HepG2 (cell line): ENCODE measurements around the gene IL17RB. TPM values are rescaled to one million over a fixed set of nuclear protein-coding genes. Genes with fewer than 3 reads are reported as not detected.

ENCODE experiments used
- ELF1 ChIP-seq: sonication (generic); formaldehyde crosslinking; IDR thresholded peaks from 2 replicates; pipeline ENCODE4 v1.4.0; 2020; ENCODE audit warnings: missing genetic modification reagents
- GZF1 ChIP-seq: sonication (generic); formaldehyde crosslinking; IDR thresholded peaks from 2 replicates; pipeline ENCODE4 v1.5.1; 2020; ENCODE audit warnings: mild to moderate bottlenecking, missing genetic modification reagents
- KLF13 ChIP-seq: sonication (generic); formaldehyde crosslinking; IDR thresholded peaks from 2 replicates; pipeline ENCODE4 v1.4.0; 2020; ENCODE audit warnings: mild to moderate bottlenecking, missing genetic modification reagents
- ZNF234 ChIP-seq: sonication (generic); formaldehyde crosslinking; conservative IDR thresholded peaks from 2 replicates; pipeline ENCODE4 v1.5.1; 2020; ENCODE audit warnings: mild to moderate bottlenecking, missing genetic modification reagents
- ZNF24 ChIP-seq: fragments of 450-650 bp; IDR thresholded peaks from 2 replicates; pipeline ENCODE4 v1.6.1; 2017; ENCODE audit warnings: antibody characterized with exemption, mild to moderate bottlenecking
- ZNF451 ChIP-seq: sonication (generic); formaldehyde crosslinking; IDR thresholded peaks from 2 replicates; pipeline ENCODE4 v1.5.0; 2020; ENCODE audit warnings: mild to moderate bottlenecking, missing genetic modification reagents
- ZNF558 ChIP-seq: sonication (generic); formaldehyde crosslinking; IDR thresholded peaks from 2 replicates; pipeline ENCODE4 v1.9.0; 2022; ENCODE audit warnings: mild to moderate bottlenecking, missing genetic modification reagents, borderline replicate concordance
- ZNF747 ChIP-seq: sonication (generic); formaldehyde crosslinking; IDR thresholded peaks from 2 replicates; pipeline ENCODE4 v1.8.1; 2023; ENCODE audit warnings: missing genetic modification reagents, mild to moderate bottlenecking, borderline replicate concordance
- ZNF777 ChIP-seq: sonication (generic); formaldehyde crosslinking; IDR thresholded peaks from 2 replicates; pipeline ENCODE4 v1.4.0; 2020; ENCODE audit warnings: missing genetic modification reagents
- polyA plus RNA-seq, 8 experiments: library from polyadenylated mRNA; depleted of rRNA in 3 of 8; stranded (reverse) in 7 of 8; unstranded in 1 of 8; fragments of >200 nt; fragmentation: Illumina TruSeq in 4 of 8; extraction: Trizol in 4 of 8; gene quantifications; 2 replicates each; pipeline versions ENCODE4 v1.2.1 to v1.2.3, GENCODE V29; 2011 to 2016; ENCODE audit warnings: low read depth in 4 of 8, missing spikeins in 1 of 8, mixed read lengths in 1 of 8; ENCODE audit not compliant: insufficient read depth in 1 of 8
- total RNA-seq, 5 experiments: library from RNA; depleted of rRNA; stranded (reverse); fragments of >200 nt; fragmentation: Illumina TruSeq; extraction: Trizol; gene quantifications; 2 replicates each; pipeline ENCODE4 v1.2.3, GENCODE V29; 2016; ENCODE audit warnings: low read depth in 1 of 5
- TF ChIP-seq, protein P1 (sequence below): sonication (generic); formaldehyde crosslinking; IDR thresholded peaks from 2 replicates; pipeline ENCODE4 v1.4.0; 2020; ENCODE audit warnings: missing genetic modification reagents
- TF ChIP-seq, protein P2 (sequence below): sonication (generic); formaldehyde crosslinking; IDR thresholded peaks from 2 replicates; pipeline ENCODE4 v1.5.1; 2020; ENCODE audit warnings: missing genetic modification reagents, mild to moderate bottlenecking, borderline replicate concordance
- TF ChIP-seq, protein P3 (sequence below): sonication (generic); formaldehyde crosslinking; IDR thresholded peaks from 2 replicates; pipeline ENCODE4 v1.4.0; 2020; ENCODE audit warnings: mild to moderate bottlenecking, missing genetic modification reagents
- TF ChIP-seq, protein P4 (sequence below): IDR thresholded peaks from 2 replicates; pipeline ENCODE4 v1.6.1; 2012; ENCODE audit warnings: low read length, improper control_type of control experiment
- TF ChIP-seq, protein P5 (sequence below): sonication (generic); formaldehyde crosslinking; IDR thresholded peaks from 2 replicates; pipeline ENCODE4 v1.5.0; 2020; ENCODE audit warnings: missing genetic modification reagents
- TF ChIP-seq, protein P6 (sequence below): fragments of 450-650 bp; IDR thresholded peaks from 2 replicates; pipeline ENCODE4 v1.6.1; 2017; ENCODE audit warnings: mild to moderate bottlenecking

Gene IL17RB
- total and polyA plus RNA-seq, 2 of the 13 experiments (the other 11 are each of a cell fraction or from before 2014, with no cell fraction given) = 130 to 190 TPM

DNA sequence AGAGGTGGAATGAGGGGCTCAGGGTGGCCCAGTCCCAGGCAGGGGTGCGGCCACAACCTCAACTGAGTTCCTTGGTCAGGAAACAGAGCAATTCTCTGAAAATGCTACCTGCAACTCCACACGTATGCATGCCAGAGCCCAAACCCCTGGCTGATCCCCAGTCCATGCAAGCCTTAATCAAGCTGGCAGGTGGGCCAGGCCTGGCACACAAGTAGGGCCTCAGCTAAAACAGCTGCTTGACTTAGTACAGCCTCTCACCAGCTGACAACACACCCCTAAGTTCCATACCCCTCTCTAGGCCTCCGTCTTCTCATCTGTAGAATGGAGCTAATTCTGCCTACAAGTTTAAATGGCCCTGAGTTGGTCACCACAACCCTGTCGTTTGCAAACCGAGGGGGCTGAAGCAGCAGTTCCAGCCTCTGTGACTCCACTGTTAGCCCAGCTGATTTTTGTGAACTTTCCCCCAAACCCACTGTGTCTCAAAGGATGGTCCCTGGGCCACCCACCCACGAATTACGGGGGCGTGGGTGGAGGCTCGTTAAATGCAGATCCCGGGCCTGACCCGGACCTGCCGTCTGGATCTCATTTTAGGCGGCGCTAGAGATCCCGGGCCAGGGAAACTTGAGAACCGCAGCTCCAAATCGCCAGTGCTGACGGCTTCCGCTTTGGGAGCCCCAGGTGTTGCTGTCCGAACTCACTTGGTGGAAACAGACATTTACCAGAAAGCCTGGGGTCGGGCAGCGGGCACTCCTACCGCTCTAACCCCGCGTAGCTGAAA, 1.1 kb upstream of the IL17RB start (continued):
- TF ChIP-seq, protein P1, sequence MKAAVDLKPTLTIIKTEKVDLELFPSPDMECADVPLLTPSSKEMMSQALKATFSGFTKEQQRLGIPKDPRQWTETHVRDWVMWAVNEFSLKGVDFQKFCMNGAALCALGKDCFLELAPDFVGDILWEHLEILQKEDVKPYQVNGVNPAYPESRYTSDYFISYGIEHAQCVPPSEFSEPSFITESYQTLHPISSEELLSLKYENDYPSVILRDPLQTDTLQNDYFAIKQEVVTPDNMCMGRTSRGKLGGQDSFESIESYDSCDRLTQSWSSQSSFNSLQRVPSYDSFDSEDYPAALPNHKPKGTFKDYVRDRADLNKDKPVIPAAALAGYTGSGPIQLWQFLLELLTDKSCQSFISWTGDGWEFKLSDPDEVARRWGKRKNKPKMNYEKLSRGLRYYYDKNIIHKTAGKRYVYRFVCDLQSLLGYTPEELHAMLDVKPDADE (CRISPR knock-in tag) = no peak
- TF ChIP-seq ZNF777 (CRISPR knock-in tag) (no peak), ZNF747 (CRISPR knock-in tag) (no peak), KLF13 (CRISPR knock-in tag) (no peak), ZNF234 (CRISPR knock-in tag) (peak; percentile 59; the same call in 1 of the 2 replicates), ZNF451 (CRISPR knock-in tag) (no peak), ELF1 (CRISPR knock-in tag) (no peak), GZF1 (CRISPR knock-in tag) (no peak), ZNF24 (no peak), ZNF558 (CRISPR knock-in tag) (0 out of 2 replicates have a peak, but pooled peaks have one; percentile 1)
- TF ChIP-seq, protein P2, sequence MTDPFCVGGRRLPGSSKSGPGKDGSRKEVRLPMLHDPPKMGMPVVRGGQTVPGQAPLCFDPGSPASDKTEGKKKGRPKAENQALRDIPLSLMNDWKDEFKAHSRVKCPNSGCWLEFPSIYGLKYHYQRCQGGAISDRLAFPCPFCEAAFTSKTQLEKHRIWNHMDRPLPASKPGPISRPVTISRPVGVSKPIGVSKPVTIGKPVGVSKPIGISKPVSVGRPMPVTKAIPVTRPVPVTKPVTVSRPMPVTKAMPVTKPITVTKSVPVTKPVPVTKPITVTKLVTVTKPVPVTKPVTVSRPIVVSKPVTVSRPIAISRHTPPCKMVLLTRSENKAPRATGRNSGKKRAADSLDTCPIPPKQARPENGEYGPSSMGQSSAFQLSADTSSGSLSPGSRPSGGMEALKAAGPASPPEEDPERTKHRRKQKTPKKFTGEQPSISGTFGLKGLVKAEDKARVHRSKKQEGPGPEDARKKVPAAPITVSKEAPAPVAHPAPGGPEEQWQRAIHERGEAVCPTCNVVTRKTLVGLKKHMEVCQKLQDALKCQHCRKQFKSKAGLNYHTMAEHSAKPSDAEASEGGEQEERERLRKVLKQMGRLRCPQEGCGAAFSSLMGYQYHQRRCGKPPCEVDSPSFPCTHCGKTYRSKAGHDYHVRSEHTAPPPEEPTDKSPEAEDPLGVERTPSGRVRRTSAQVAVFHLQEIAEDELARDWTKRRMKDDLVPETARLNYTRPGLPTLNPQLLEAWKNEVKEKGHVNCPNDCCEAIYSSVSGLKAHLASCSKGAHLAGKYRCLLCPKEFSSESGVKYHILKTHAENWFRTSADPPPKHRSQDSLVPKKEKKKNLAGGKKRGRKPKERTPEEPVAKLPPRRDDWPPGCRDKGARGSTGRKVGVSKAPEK = no peak
- TF ChIP-seq, protein P3, sequence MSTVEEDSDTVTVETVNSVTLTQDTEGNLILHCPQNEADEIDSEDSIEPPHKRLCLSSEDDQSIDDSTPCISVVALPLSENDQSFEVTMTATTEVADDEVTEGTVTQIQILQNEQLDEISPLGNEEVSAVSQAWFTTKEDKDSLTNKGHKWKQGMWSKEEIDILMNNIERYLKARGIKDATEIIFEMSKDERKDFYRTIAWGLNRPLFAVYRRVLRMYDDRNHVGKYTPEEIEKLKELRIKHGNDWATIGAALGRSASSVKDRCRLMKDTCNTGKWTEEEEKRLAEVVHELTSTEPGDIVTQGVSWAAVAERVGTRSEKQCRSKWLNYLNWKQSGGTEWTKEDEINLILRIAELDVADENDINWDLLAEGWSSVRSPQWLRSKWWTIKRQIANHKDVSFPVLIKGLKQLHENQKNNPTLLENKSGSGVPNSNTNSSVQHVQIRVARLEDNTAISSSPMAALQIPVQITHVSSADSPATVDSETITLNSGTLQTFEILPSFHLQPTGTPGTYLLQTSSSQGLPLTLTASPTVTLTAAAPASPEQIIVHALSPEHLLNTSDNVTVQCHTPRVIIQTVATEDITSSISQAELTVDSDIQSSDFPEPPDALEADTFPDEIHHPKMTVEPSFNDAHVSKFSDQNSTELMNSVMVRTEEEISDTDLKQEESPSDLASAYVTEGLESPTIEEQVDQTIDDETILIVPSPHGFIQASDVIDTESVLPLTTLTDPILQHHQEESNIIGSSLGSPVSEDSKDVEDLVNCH (CRISPR knock-in tag) = no peak
- TF ChIP-seq, protein P4, sequence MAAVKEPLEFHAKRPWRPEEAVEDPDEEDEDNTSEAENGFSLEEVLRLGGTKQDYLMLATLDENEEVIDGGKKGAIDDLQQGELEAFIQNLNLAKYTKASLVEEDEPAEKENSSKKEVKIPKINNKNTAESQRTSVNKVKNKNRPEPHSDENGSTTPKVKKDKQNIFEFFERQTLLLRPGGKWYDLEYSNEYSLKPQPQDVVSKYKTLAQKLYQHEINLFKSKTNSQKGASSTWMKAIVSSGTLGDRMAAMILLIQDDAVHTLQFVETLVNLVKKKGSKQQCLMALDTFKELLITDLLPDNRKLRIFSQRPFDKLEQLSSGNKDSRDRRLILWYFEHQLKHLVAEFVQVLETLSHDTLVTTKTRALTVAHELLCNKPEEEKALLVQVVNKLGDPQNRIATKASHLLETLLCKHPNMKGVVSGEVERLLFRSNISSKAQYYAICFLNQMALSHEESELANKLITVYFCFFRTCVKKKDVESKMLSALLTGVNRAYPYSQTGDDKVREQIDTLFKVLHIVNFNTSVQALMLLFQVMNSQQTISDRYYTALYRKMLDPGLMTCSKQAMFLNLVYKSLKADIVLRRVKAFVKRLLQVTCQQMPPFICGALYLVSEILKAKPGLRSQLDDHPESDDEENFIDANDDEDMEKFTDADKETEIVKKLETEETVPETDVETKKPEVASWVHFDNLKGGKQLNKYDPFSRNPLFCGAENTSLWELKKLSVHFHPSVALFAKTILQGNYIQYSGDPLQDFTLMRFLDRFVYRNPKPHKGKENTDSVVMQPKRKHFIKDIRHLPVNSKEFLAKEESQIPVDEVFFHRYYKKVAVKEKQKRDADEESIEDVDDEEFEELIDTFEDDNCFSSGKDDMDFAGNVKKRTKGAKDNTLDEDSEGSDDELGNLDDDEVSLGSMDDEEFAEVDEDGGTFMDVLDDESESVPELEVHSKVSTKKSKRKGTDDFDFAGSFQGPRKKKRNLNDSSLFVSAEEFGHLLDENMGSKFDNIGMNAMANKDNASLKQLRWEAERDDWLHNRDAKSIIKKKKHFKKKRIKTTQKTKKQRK = no peak
- TF ChIP-seq, protein P5, sequence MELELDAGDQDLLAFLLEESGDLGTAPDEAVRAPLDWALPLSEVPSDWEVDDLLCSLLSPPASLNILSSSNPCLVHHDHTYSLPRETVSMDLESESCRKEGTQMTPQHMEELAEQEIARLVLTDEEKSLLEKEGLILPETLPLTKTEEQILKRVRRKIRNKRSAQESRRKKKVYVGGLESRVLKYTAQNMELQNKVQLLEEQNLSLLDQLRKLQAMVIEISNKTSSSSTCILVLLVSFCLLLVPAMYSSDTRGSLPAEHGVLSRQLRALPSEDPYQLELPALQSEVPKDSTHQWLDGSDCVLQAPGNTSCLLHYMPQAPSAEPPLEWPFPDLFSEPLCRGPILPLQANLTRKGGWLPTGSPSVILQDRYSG = no peak
- TF ChIP-seq, protein P6, sequence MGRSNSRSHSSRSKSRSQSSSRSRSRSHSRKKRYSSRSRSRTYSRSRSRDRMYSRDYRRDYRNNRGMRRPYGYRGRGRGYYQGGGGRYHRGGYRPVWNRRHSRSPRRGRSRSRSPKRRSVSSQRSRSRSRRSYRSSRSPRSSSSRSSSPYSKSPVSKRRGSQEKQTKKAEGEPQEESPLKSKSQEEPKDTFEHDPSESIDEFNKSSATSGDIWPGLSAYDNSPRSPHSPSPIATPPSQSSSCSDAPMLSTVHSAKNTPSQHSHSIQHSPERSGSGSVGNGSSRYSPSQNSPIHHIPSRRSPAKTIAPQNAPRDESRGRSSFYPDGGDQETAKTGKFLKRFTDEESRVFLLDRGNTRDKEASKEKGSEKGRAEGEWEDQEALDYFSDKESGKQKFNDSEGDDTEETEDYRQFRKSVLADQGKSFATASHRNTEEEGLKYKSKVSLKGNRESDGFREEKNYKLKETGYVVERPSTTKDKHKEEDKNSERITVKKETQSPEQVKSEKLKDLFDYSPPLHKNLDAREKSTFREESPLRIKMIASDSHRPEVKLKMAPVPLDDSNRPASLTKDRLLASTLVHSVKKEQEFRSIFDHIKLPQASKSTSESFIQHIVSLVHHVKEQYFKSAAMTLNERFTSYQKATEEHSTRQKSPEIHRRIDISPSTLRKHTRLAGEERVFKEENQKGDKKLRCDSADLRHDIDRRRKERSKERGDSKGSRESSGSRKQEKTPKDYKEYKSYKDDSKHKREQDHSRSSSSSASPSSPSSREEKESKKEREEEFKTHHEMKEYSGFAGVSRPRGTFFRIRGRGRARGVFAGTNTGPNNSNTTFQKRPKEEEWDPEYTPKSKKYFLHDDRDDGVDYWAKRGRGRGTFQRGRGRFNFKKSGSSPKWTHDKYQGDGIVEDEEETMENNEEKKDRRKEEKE = no peak
